ENCODE data around the gene COL26A1. TPM values are rescaled to one million over a fixed set of nuclear protein-coding genes. Genes with fewer than 3 reads are reported as not detected.

The COL26A1 gene
- total RNA-seq, 1 experiment from 2014 or later, result 42.6 TPM

- no peak for DNase-seq
- Mint-ChIP-seq H3K27me3 (ENCODE audit: low read depth) (peaks cover 5% of the 10 kb centered on the region), H3K9me3 (no peaks in the 10 kb centered on the region), H3K36me3 (ENCODE audit: insufficient read depth in 1 of 3, low read depth in 3 of 3) (peaks cover 3 to 9% (median 6%) of the 10 kb centered on the region in 3 experiments), H3K4me1 (peaks cover 4 to 9% of the 10 kb centered on the region in 2 experiments), H3K4me3 (no peak overlapping the region), H3K27ac (no peak overlapping the region)
- H3K4me1 ChIP-seq (ENCODE audit: insufficient read depth, low read length), result no peaks in the 10 kb centered on the region
- H4K8ac ChIP-seq (replicated peaks; ENCODE audit: insufficient read length, low read depth, low read length), result no peak overlapping the region
- no peak overlapping the region for H2AFZ ChIP-seq (ENCODE audit: low read length)
- H2BK15ac ChIP-seq (ENCODE audit: low read depth, low read length), result no peak overlapping the region
- H3K4ac ChIP-seq (ENCODE audit: low read depth, low read length), result no peak overlapping the region
- H3T11ph ChIP-seq (ENCODE audit: low read length), result no peak overlapping the region
- no peaks in the 10 kb centered on the region for H3K9me3 ChIP-seq (ENCODE audit: control insufficient read depth, low read depth, low read length)
- H3K56ac ChIP-seq (ENCODE audit: insufficient read length, low read depth, low read length), result no peak overlapping the region
- no peaks in the 10 kb centered on the region for H3K23me2 ChIP-seq (ENCODE audit: insufficient read length, low read depth, low read length, poor library complexity, severe bottlenecking)
- H3K23ac ChIP-seq (ENCODE audit: insufficient read length, low read depth, low read length), result no peak overlapping the region
- H4K20me1 ChIP-seq (ENCODE audit: control insufficient read depth, insufficient read depth, insufficient read length), result no peaks in the 10 kb centered on the region
- no peak overlapping the region for H4K91ac ChIP-seq (ENCODE audit: insufficient read length, low read depth, low read length)
- H3K27me3 ChIP-seq (ENCODE audit: insufficient read depth, low read length), result no peaks in the 10 kb centered on the region
- no peaks in the 10 kb centered on the region for H3K79me2 ChIP-seq (ENCODE audit: insufficient read depth, low read length)
- H2AK5ac ChIP-seq (ENCODE audit: insufficient read length, low read length), result no peak overlapping the region
- no peak overlapping the region for H2BK20ac ChIP-seq (ENCODE audit: low read depth, low read length, poor library complexity, severe bottlenecking)
- no peak overlapping the region for H2BK5ac ChIP-seq (ENCODE audit: insufficient read length, low read length)
- no peak overlapping the region for H3K4me2 ChIP-seq (ENCODE audit: insufficient read depth, insufficient read length, low read length)
- H3K14ac ChIP-seq (ENCODE audit: insufficient read depth, low read length), result no peak overlapping the region
- H2BK120ac ChIP-seq (ENCODE audit: low read depth, low read length, poor library complexity, severe bottlenecking), result no peak overlapping the region
- H2BK12ac ChIP-seq (ENCODE audit: insufficient read length, low read depth, low read length), result no peak overlapping the region
- H3K79me1 ChIP-seq (ENCODE audit: insufficient read depth, low read depth, low read length, poor library complexity, severe bottlenecking), result no peaks in the 10 kb centered on the region
- H3K27ac ChIP-seq (ENCODE audit: insufficient read length, low read depth, low read length), result no peak overlapping the region
- no peak overlapping the region for H3K9ac ChIP-seq (ENCODE audit: extremely low read depth, insufficient read length, low read length)
- WGBS (ENCODE audit: extremely low coverage, insufficient read length, low lambda C conversion rate), result no CpG with 5 or more reads among the region's 5 CpGs
- H3K18ac ChIP-seq (ENCODE audit: insufficient read length, low read depth, low read length), result no peak overlapping the region
- TF ChIP-seq CTCF (conservative IDR thresholded peaks at IDR 0.05), result no peak
- no peak overlapping the region for H4K5ac ChIP-seq (ENCODE audit: insufficient read length, low read depth, low read length)
These were observed 159.3 kb downstream of the COL26A1 start for GRCh38 chr7:101522021-101522420.
